HCT116 (cell line): ENCODE measurements around the gene NCLN. TPM values are rescaled to one million over a fixed set of nuclear protein-coding genes. Genes with fewer than 3 reads are reported as not detected.

ENCODE experiments used
- ATAC-seq: fragments of 200-7000 bp; cut with Tn5 transposase; 2 replicates; pipeline ENCODE4 v1.9.1; 2020; ENCODE audit warnings: mild to moderate bottlenecking, moderate library complexity
- BruUV-seq: library from RNA; stranded (reverse); fragments of 400-500 nt; replicated peaks from 2 replicates; lab custom pipeline; 2021; lab: Mats Ljungman, UMichigan
- CTCF ChIA-PET: fragments of 300-600 bp; sonication (Branson Sonifier 250); formaldehyde crosslinking; loops from one replicate; lab custom pipeline; 2021; ENCODE audit warnings: antibody characterized with exemption; lab: Charles Lee
- POLR2A ChIA-PET: fragments of 300-600, 350-600 bp; sonication (Branson Sonifier 250); formaldehyde crosslinking; loops from one replicate; lab custom pipeline; 2021; ENCODE audit warnings: antibody characterized with exemption; lab: Charles Lee
- RAD21 ChIA-PET, 2 experiments: fragments of 300-600 bp; sonication (Branson Sonifier 250); formaldehyde crosslinking; loops; one replicate each; lab custom pipeline; 2023; ENCODE audit warnings: low total read pairs in 2 of 2; ENCODE audit not compliant: uncharacterized antibody in 2 of 2, unreplicated experiment in 2 of 2, low non-redundant PET in 1 of 2; lab: Charles Lee
- DNase-seq: peaks from one replicate; pipeline ENCODE4 v3.0.0-alpha.2; 2010; ENCODE audit warnings: low read depth, low spot score
- H2AFZ ChIP-seq: fragments of 200-600 bp; shearing (Covaris generic), sonication (generic); 2 replicates; pipeline ENCODE4 v1.6.1; 2017; ENCODE audit warnings: low read depth, mixed run types, mixed read lengths, antibody characterized with exemption, low read length; ENCODE audit not compliant: poor library complexity, severe bottlenecking
- H3K27ac ChIP-seq: 2 replicates; pipeline ENCODE4 v1.5.1; 2012; ENCODE audit warnings: low read depth, low read length
- H3K27me3 ChIP-seq: fragments of 200-600 bp; sonication (generic); 2 replicates; pipeline ENCODE4 v1.6.1; 2016; ENCODE audit warnings: mixed run types, low read length, mixed read lengths; ENCODE audit not compliant: insufficient read depth
- H3K36me3 ChIP-seq, 2 experiments: fragments of 200-500 bp in 1 of 2; fragments of 200-600 bp in 1 of 2; sonication (Bioruptor generic) in 1 of 2; sonication (generic) in 1 of 2; 2 replicates each; pipeline versions ENCODE4 v1.5.1 to v1.6.1; 2014 to 2016; ENCODE audit warnings: low read length in 2 of 2, inconsistent platforms in 1 of 2, mixed read lengths in 1 of 2, mixed run types in 1 of 2; ENCODE audit not compliant: insufficient read depth in 2 of 2, control insufficient read depth in 1 of 2
- H3K4me1 ChIP-seq, 2 experiments: fragments of 200-600 bp in 1 of 2; sonication (generic) in 1 of 2; 2 replicates each; pipeline versions ENCODE4 v1.5.1 to v1.6.1; 2012 to 2017; ENCODE audit warnings: low read length in 2 of 2, inconsistent platforms in 1 of 2, mild to moderate bottlenecking in 1 of 2, mixed read lengths in 1 of 2, mixed run types in 1 of 2, moderate library complexity in 1 of 2; ENCODE audit not compliant: insufficient read depth in 2 of 2, control insufficient read depth in 1 of 2
- H3K4me2 ChIP-seq: fragments of 200-600 bp; sonication (generic); 2 replicates; pipeline ENCODE4 v1.6.1; 2017; ENCODE audit warnings: mixed run types, low read length, mixed read lengths
- H3K4me3 ChIP-seq, 2 experiments: fragments of 200-600 bp in 1 of 2; sonication (generic) in 1 of 2; replicated peaks in 1 of 2; 2 replicates each; pipeline ENCODE4 v1.5.1; 2011 to 2016; ENCODE audit warnings: low read length in 2 of 2, control low read depth in 1 of 2, low read depth in 1 of 2, mild to moderate bottlenecking in 1 of 2, mixed read lengths in 1 of 2, mixed run types in 1 of 2
- H3K79me2 ChIP-seq: fragments of 200-600 bp; sonication (generic); 2 replicates; pipeline ENCODE4 v1.6.1; 2017; ENCODE audit warnings: mild to moderate bottlenecking, mixed run types, low read length, moderate library complexity, mixed read lengths; ENCODE audit not compliant: insufficient read depth
- H3K9ac ChIP-seq: fragments of 200-600 bp; sonication (generic); 2 replicates; pipeline ENCODE4 v1.6.1; 2016; ENCODE audit warnings: low read length, mixed read lengths
- H3K9me2 ChIP-seq: fragments of 200-600 bp; sonication (generic), shearing (Covaris generic); 2 replicates; pipeline ENCODE4 v1.6.1; 2017; ENCODE audit warnings: mixed run types, mild to moderate bottlenecking, moderate library complexity; ENCODE audit not compliant: insufficient read depth
- H3K9me3 ChIP-seq, 2 experiments: fragments of 200-500 bp in 1 of 2; fragments of 200-600 bp in 1 of 2; sonication (Bioruptor generic) in 1 of 2; sonication (generic) in 1 of 2; 2 replicates each; pipeline ENCODE4 v1.6.1; 2014 to 2017; ENCODE audit warnings: low read length in 2 of 2, mixed read lengths in 2 of 2, inconsistent platforms in 1 of 2, low read depth in 1 of 2, mild to moderate bottlenecking in 1 of 2, mixed run types in 1 of 2, moderate library complexity in 1 of 2; ENCODE audit not compliant: control insufficient read depth in 1 of 2, insufficient read depth in 1 of 2
- H4K20me1 ChIP-seq: fragments of 200-600 bp; sonication (generic), shearing (Covaris generic); 2 replicates; pipeline ENCODE4 v1.6.1; 2017; ENCODE audit warnings: mixed run types, mild to moderate bottlenecking, moderate library complexity; ENCODE audit not compliant: insufficient read depth
- JUND ChIP-seq: IDR thresholded peaks from 2 replicates; pipeline ENCODE4 v1.6.1; 2012
- POLR2AphosphoS5 ChIP-seq: IDR thresholded peaks from 2 replicates; pipeline ENCODE4 v1.6.1; 2011; ENCODE audit warnings: mild to moderate bottlenecking, low read depth, low read length, moderate library complexity
- intact Hi-C: fragments of 100-400 bp; cut with micrococcal nuclease; formaldehyde crosslinking; loops from 2 replicates; pipeline ENCODE4 v1.10.0; 2022
- total RNA-seq: library from RNA; stranded (reverse); gene quantifications from one replicate; pipeline ENCODE4 v1.2.1, GENCODE V29; 2021; ENCODE audit not compliant: unreplicated experiment

The NCLN gene
- total RNA-seq, 1 experiment from 2014 or later: 119 TPM

DNA sequence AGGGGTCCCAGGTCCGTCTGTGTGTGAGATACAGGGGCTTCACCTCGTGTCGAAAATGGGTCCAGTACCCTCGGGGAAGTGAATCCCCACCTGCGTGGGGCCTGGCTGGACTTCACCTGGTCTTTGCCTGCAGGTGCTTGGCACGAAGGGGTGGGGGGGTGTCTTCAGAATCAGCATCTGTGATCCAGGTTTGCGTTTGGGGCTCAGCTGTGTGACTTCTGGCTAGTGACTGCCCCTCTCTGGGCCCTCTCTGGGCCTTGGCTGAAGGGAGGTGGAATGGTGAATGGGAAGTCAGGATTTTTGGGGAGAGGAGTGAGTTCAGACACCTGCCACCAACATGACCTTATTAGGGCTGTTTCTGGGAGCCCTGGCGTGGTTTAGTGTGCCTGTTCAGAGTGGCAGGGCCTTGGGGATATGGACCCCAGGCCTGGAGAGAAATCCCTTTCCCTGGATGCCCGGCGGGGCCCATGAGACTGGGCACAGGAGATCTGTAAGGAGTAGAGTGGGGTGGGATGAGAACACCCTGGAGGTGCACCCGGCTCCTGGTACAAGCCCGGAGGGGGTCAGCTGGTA lies 41.4 kb downstream of the NCLN start:
- no TSS peak for BruUV-seq
- Histone ChIP-seq H3K4me2 (no peak overlapping the region), H4K20me1 (no peaks in the 10 kb centered on the region), H3K36me3 (no peaks in the 10 kb centered on the region), H3K9me3 (no peaks in the 10 kb centered on the region), H3K9ac (no peak overlapping the region), H3K27ac (no peak overlapping the region), H3K4me1 (no peaks in the 10 kb centered on the region; a peak in 1 of 4 replicates), H3K4me3 (no peak overlapping the region), H3K9me2 (no peaks in the 10 kb centered on the region), H2AFZ (no peak overlapping the region), H3K27me3 (peaks cover 8% of the 10 kb centered on the region), H3K79me2 (no peaks in the 10 kb centered on the region)
- intact Hi-C loops: no loop called here
- no peak for TF ChIP-seq POLR2AphosphoS5
- ChIA-PET POLR2A (no interaction called here), CTCF (no interaction called here), RAD21 (no interaction called here)
- DNase-seq (no peak), ATAC-seq (no peak)

DNA sequence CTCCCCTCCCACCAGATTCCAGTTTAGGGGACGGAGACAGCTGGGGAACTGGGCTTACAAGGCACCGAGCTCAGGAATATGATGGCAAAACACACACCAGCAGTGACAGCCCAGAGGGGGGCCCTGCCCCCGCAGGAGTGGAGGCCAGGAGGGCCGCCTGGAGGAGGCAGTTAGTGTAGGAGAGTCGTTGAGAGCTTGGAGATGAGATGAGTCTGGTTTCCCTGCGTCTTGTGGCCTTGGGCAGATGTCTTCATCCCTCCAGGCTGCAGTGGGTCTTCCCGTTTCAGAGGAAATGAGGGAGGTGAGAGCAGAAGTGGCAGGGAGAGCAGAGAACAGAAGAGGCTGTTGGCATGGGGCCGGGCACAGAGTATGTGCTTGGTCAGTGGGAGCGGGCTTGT lies 43.6 kb downstream of the NCLN start:
- H3K27me3 ChIP-seq: peaks cover 8% of the 10 kb centered on the region
- no peak for TF ChIP-seq JUND
- TF ChIP-seq, all 23 proteins: peak for 0
- no peak overlapping the region for H2AFZ ChIP-seq
- no peak overlapping the region for H3K9ac ChIP-seq
- no TSS peak for BruUV-seq
- intact Hi-C loops: no loop called here
- no peaks in the 10 kb centered on the region for H4K20me1 ChIP-seq
- no peak overlapping the region for H3K4me2 ChIP-seq
- DNase-seq (no peak), ATAC-seq (no peak)
- ChIA-PET POLR2A (no interaction called here), CTCF (interaction anchor here (0.6 to 0.8 kb wide), 2 partner anchors 292 to 581 kb away, joined by 3 read pairs; no protein-coding TSS in a partner anchor), RAD21 (no interaction called here)
- no peak overlapping the region for H3K27ac ChIP-seq
- H3K4me3 ChIP-seq: no peak overlapping the region
- H3K9me3 ChIP-seq: no peaks in the 10 kb centered on the region
- H3K36me3 ChIP-seq: no peaks in the 10 kb centered on the region
- H3K9me2 ChIP-seq: no peaks in the 10 kb centered on the region
- H3K4me1 ChIP-seq: no peaks in the 10 kb centered on the region; a peak in 1 of 4 replicates
- no peaks in the 10 kb centered on the region for H3K79me2 ChIP-seq
